ENCODE data around the gene SLC24A3.

- no peak for TF ChIP-seq POLR2A (IDR thresholded peaks at IDR 0.05)
- TF ChIP-seq CTCF (IDR thresholded peaks at IDR 0.05): no peak
Measured at GRCh38 chr20:19761326-19761725, 548.9 kb downstream of the SLC24A3 start.
